T-helper 9 cell (primary cell): Measurements from ENCODE around the gene TERT.
"Not testable (repeated sequence)": the region's sequence is repeated elsewhere in the genome, so short reads cannot be mapped to it uniquely, and the experiment has no call there.

Experiments used
- DNase-seq: peaks from one replicate; pipeline ENCODE4 v3.0.0-alpha.2; 2020

The TERT gene

DNA sequence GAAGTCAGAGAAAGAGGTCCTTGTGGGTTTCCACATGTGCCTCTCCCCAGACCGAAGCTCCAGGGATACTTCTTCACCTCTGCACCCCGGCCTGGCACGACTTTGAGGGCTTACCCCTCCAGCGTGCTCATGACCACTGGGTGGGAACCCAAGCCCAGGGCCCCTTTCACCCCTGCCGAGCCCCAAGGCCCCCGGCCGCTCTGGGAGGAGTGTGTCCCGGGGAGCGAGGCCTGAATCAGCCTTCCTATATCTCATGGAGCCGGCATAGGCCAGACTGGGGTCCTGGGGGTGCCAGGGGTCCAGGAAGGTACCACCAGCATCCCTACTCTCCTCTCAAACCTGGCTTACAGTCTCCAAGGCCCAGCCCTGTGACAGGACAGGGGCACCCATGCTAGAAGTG is 17.1 kb downstream of the TERT start:
- DNase-seq: no peak

- DNase-seq: no peak
Measured at GRCh38 chr5:1277331-1277730, 17.5 kb downstream of the TERT start.

DNA sequence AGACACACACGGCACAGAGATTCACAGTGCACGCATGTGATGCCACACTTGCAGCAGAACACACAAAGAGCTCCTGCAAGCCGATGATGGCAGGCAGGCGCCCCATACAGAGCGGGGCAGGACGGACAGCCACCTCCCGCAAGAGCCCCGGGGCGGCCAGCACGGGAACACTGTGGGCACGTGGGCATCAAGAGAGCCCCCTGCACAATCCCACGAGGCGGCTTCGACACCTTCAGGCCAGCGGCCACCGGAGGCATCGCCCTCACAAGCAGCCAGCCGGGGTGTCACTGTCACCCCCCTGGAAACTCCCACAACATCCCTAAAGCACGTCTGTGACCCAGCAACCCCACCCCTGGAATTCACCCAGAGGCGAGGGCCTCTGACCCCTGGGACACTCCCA is 17.9 kb downstream of the TERT start:
- DNase-seq: no peak

DNA sequence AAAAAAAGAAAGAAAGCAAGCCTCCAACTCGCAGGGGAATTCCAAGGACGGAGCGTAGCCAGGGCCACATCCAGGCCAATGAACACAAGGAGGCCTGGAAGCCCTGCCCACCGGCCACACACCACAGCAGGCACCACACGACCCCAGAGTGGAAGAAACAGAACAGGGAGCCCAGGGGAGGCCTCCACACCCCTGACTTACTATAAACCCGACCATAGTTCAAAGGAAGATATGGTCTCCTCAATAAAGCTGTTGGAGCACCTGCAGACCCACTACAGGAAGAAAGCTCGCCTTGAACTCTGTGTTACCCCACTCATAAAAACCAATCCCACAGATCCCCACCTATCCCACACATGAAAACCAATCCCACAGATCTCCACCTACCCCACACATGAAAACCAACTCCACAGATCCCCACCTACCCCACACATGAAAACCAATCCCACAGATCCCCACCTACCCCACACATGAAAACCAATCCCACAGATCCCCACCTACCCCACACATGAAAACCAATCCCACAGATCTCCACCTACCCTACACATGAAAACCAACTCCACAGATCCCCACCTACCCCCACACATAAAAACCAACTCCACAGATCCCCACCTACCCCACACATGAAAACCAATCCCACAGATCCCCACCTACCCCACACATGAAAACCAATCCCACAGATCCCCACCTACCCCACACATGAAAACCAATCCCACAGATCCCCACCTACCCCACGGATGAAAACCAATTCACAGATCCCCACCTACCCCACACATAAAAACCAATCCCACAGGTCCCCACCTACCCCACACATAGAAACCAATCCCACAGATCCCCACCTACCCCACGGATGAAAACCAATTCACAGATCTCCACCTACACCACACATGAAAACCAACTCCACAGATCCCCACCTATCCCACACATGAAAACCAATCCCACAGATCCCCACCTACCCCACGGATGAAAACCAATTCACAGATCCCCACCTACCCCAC is 19.2 kb downstream of the TERT start:
- DNase-seq: not testable (repeated sequence)

DNA sequence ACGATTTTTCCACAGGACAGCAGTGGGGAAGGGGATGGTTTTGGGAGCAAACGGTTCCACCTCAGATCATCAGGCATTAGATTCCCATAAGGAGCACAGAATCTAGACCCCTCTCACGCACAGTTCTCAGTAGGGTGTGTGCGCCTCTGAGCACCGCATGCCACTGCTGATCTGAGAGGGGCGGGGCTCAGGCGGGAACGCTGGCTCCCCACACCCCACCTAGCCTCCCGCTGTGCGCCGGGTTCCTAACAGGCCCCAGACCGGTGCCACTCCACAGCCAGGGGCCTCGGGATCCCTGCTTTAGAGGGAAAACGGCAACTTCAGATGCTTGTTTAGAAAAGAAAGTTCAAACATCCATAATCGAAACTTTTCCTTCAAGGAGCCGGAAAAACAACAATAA is 20.4 kb downstream of the TERT start:
- DNase-seq: no peak

- DNase-seq: no peak
Measured at GRCh38 chr5:1273745-1274144, 21.1 kb downstream of the TERT start.

- no peak for DNase-seq
Measured at GRCh38 chr5:1272201-1272600, 22.7 kb downstream of the TERT start.

- DNase-seq: no peak
Measured at GRCh38 chr5:1270933-1271914, 23.6 kb downstream of the TERT start.

GRCh38 chr5:1270426-1270825 is 24.4 kb downstream of the TERT start:
- DNase-seq: no peak

GRCh38 chr5:1268666-1269065 is 26.2 kb downstream of the TERT start:
- peak; percentile 24 for DNase-seq

DNA sequence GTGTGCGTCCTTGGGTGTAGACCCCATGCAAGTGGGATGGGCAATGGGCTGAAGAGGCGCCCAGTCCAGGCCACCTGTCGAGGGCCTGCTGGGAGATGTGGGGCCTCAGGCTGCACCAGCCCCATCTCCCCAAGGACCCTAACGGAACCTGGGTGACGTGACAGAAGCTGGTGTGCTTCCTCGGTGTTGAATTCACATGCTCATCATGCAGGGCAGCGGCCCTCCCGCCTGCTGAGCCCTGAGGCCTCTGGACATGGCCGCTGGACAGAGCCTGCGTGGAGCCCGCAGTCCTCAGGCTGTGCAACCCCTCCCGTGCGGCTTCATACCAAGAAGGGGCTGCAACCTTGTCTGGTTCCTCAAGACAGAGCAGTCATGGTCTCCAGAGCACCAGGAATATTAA is 26.8 kb downstream of the TERT start:
- DNase-seq: no peak

DNA sequence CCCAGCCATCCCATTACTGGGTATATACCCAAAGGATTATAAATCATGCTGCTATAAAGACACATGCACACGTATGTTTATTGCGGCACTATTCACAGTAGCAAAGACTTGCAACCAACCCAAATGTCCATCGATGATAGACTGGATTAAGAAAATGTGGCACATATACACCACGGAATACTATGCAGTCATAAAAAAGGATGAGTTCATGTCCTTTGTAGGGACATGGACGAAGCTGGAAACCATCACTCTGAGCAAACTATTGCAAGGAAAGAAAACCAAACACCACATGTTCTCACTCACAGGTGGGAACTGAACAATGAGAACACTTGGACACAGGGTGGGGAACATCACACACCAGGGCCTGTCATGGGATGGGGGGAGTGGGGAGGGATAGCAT is 27.4 kb downstream of the TERT start:
- not testable (repeated sequence) for DNase-seq

- no peak for DNase-seq
Measured at GRCh38 chr5:1266791-1267190, 28.1 kb downstream of the TERT start.

DNA sequence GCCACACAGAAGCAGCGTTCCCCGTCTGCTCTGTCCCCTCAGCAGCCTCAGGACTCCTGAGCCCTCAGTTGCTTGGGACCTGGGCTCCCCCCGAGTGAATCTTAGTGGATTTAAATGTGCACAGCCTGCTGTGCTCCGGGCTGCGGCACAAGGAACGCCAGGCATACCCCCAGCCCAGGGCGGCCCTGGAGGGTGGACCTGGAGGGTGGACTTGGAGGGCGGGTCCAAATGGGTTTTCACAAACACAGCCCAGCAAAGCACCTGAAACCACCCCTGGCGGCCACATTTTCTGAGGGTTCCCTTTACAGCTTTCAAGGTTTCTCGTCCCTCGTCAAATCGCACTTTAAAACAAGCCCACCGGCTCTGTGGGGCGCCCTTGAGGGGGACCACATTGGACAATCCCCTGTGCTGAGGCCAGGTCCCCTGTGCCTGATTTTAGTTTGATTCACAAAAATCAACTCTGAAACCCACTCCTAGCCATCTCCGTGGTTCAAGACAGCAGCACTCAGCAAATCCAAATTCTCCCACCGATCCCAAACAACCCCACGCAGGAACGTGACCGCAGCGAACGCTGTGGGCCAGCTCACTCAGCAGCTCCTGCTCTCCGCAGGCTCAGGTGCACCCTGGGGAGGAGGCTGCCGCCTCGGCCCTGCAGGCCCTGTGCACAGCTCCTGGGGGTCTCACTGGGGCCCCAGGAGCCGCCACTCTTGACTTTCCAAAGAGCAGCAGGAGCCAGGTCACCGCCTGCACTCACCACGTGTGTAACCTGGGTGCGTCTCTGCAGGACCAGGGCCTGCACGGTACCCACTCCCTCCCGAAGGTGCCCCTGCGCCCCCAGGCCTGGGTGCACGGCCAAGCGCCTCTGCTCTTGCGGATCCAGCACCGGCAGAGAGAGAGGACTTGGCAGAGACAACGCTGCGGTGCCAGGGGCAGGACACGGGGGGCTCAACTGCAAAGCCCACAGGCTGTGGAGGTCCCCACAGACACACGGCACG is 29.1 kb downstream of the TERT start:
- DNase-seq: no peak

GRCh38 chr5:1265026-1265425 is 29.8 kb downstream of the TERT start:
- no peak for DNase-seq

GRCh38 chr5:1264211-1264610 is 30.7 kb downstream of the TERT start:
- DNase-seq: no peak

GRCh38 chr5:1262381-1262780 is 32.5 kb downstream of the TERT start:
- no peak for DNase-seq

GRCh38 chr5:1261643-1262042 is 33.2 kb downstream of the TERT start:
- DNase-seq: no peak

- no peak for DNase-seq
Measured at GRCh38 chr5:1259806-1260480, 34.9 kb downstream of the TERT start.

DNA sequence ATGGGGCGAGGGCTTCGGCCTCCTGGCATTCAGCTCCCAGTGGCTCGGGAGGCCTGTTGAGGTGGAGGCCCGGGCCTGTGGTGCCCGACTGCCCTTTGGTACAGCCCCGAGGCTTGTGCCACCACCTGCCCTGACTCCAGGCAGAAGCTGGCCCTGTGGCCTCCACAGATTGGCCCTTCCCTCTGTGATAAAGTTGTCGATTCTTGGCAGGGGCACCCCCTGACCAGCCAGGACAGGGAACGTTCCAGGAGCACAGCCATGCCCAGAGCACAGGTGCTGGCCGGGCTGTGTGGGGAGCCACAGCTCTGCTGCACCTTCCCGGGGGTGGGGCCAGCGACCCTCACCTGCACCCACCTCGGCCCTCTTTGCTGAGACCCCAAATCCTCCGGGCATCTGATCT is 37.0 kb downstream of the TERT start:
- no peak for DNase-seq

DNA sequence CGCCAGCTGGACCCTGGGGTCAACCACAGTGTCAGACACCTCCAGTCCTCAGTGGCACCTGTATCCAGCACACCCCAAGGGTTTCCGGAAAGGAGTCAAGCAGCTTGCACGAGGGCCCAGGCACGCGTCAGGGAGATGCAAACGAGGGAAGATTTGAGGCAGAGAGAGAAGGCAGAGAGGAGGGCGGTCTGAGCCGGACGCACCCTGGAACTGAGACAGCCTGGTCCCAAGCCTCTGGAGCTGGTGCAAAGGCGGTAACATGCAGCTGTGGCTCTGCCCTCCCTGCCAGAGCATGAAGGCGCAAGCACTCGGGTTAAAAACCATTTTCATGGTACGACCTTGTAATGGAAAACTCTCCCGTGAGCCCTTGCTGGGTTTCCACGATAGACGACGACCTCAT is 37.5 kb downstream of the TERT start:
- DNase-seq: no peak

- no peak for DNase-seq
Measured at GRCh38 chr5:1256776-1257175, 38.1 kb downstream of the TERT start.
